ENCODE measurements around the gene PPM1A. TPM values are rescaled to one million over a fixed set of nuclear protein-coding genes. Genes with fewer than 3 reads are reported as not detected.
"Not testable (repeated sequence)": the region's sequence is repeated elsewhere in the genome, so short reads cannot be mapped to it uniquely, and the experiment has no call there.

PPM1A gene
- total RNA-seq, 1 donor from 2014 or later, result 29.6 TPM

GRCh38 chr14:60320860-60321259 lies 71.8 kb downstream of the PPM1A start:
- not testable (repeated sequence) for DNase-seq (ENCODE audit: low read depth)

GRCh38 chr14:60323199-60323896 lies 74.3 kb downstream of the PPM1A start:
- peak; percentile 53 for DNase-seq (ENCODE audit: low read depth)

GRCh38 chr14:60324837-60325236 lies 75.8 kb downstream of the PPM1A start:
- DNase-seq (ENCODE audit: low read depth), result no peak

GRCh38 chr14:60326274-60326673 lies 77.3 kb downstream of the PPM1A start:
- no peak for DNase-seq (ENCODE audit: low read depth)

GRCh38 chr14:60327447-60328331 lies 78.7 kb downstream of the PPM1A start:
- peak; percentile 86 for DNase-seq (ENCODE audit: low read depth)

- DNase-seq (ENCODE audit: low read depth), result no peak
These were observed 79.6 kb downstream of the PPM1A start for GRCh38 chr14:60328583-60328982.

- DNase-seq (ENCODE audit: low read depth), result no peak
These were observed 80.3 kb downstream of the PPM1A start for GRCh38 chr14:60329274-60329673.

GRCh38 chr14:60331201-60332045 lies 82.4 kb downstream of the PPM1A start:
- peak; percentile 76 for DNase-seq (ENCODE audit: low read depth)

GRCh38 chr14:60332046-60332399 lies 83.0 kb downstream of the PPM1A start:
- DNase-seq (ENCODE audit: low read depth), result no peak

- no peak for DNase-seq (ENCODE audit: low read depth)
These were observed 83.8 kb downstream of the PPM1A start for GRCh38 chr14:60332869-60333268.

GRCh38 chr14:60339571-60339970 lies 90.5 kb downstream of the PPM1A start:
- DNase-seq (ENCODE audit: low read depth), result no peak

GRCh38 chr14:60343571-60344071 lies 94.6 kb downstream of the PPM1A start:
- no peak for DNase-seq (ENCODE audit: low read depth)

GRCh38 chr14:60344751-60345150 lies 95.7 kb downstream of the PPM1A start:
- no peak for DNase-seq (ENCODE audit: low read depth)

- DNase-seq (ENCODE audit: low read depth), result peak; percentile 65
These were observed 97.7 kb downstream of the PPM1A start for GRCh38 chr14:60346706-60347105.

- DNase-seq (ENCODE audit: low read depth), result no peak
These were observed 99.2 kb downstream of the PPM1A start for GRCh38 chr14:60348211-60348610.

Other genes with a start within 250 kb of the PPM1A start
- 128 and 146 TPM in 2 replicates for gene PCNX4, start 157.3 kb upstream of the PPM1A start, total RNA-seq
- gene DHRS7, start 83.8 kb upstream of the PPM1A start, total RNA-seq, result 84.1 and 92.1 TPM in 2 replicates
- gene C14orf39, start 236.8 kb downstream of the PPM1A start, total RNA-seq, result 2.1 and 2.2 TPM in 2 replicates